HEK293T (cell line): Measurements from ENCODE around the gene COPZ1.

Experiments
- ARNT ChIP-seq: fragments of 450-650 bp; IDR thresholded peaks from 2 replicates; pipeline ENCODE4 v1.6.1; 2017; ENCODE audit warnings: mild to moderate bottlenecking
- FOXK2 ChIP-seq: fragments of 450-650 bp; IDR thresholded peaks from 2 replicates; pipeline ENCODE4 v1.6.1; 2016; ENCODE audit warnings: mild to moderate bottlenecking
- HDGF ChIP-seq: fragments of 450-650 bp; IDR thresholded peaks from 2 replicates; pipeline ENCODE4 v1.6.1; 2017; ENCODE audit warnings: antibody characterized with exemption, borderline replicate concordance
- SP1 ChIP-seq: fragments of 450-650 bp; IDR thresholded peaks from 2 replicates; pipeline ENCODE4 v1.6.1; 2017
- SUZ12 ChIP-seq: fragments of 450-650 bp; IDR thresholded peaks from 2 replicates; pipeline ENCODE4 v1.6.1; 2016; ENCODE audit warnings: mild to moderate bottlenecking
- ZNF384 ChIP-seq: fragments of 450-650 bp; IDR thresholded peaks from 2 replicates; pipeline ENCODE4 v1.6.1; 2016

DNA sequence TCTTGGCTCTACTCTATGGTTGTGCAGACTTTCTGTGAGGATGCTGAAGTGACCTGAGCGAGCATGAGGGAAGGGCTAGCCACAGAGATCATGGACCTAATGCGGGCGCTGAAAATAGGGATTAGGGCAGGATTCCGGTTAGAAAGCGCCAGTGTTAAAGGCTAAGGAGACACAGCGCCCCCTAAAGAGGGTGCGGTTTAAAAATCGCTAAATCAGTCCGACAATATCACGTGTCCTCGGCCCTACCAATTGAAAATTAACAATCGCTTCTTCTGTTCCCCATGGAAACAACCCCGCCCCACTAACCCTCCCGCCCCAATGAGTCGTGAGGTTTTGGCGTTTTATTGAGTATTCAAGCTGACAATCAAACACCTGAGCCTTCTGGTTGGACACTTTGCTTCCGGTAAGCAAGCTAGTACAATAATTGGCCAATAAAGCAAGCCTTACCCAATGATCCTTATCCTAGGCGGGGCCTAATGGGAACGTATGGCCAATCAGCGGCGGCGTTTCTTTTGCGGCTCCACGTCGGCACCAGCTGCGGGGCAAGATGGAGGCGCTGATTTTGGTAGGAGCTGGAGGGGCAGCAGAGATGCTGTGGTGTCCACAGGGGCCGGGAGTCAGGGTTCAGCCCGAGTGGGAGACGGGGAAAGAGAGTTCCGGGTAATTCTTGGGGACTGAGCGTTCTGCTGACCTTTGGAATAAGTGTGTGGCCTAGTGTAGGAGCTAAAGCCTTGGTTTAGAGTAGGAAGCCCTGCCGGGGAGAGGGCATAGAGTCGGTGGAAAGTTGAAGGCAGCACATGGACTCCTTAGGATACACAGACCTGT lies at the start of gene COPZ1:
- no peak for TF ChIP-seq SUZ12
- no peak for TF ChIP-seq SP1
- TF ChIP-seq FOXK2, result no peak
- no peak for TF ChIP-seq ARNT
- TF ChIP-seq HDGF, result no peak
- no peak for TF ChIP-seq ZNF384
